Panc1 (cell line): Measurements from ENCODE around the gene DYNLL1. TPM values are rescaled to one million over a fixed set of nuclear protein-coding genes. Genes with fewer than 3 reads are reported as not detected.
"Not testable (repeated sequence)": the region's sequence is repeated elsewhere in the genome, so short reads cannot be mapped to it uniquely, and the experiment has no call there.

Source experiments
- ATAC-seq: fragments of 200-7000 bp; cut with Tn5 transposase; 2 replicates; pipeline ENCODE4 v1.9.1; 2020; ENCODE audit warnings: mild to moderate bottlenecking, moderate library complexity
- BruUV-seq: library from RNA; stranded (reverse); fragments of 400-500 nt; replicated peaks from 2 replicates; lab custom pipeline; 2021; lab: Mats Ljungman, UMichigan
- CTCF ChIA-PET: fragments of 300-600 bp; sonication (Branson Sonifier 250); formaldehyde crosslinking; loops from one replicate; lab custom pipeline; 2022; ENCODE audit warnings: antibody characterized with exemption; lab: Charles Lee
- POLR2A ChIA-PET: fragments of 300-600 bp; sonication (Branson Sonifier 250); formaldehyde crosslinking; loops from one replicate; lab custom pipeline; 2022; ENCODE audit warnings: antibody characterized with exemption; lab: Charles Lee
- DNase-seq: peaks from one replicate; pipeline ENCODE4 v3.0.0-alpha.2; 2010; ENCODE audit warnings: low read depth, low spot score
- H3K27ac ChIP-seq: 2 replicates; pipeline ENCODE4 v1.5.1; 2011; ENCODE audit warnings: mild to moderate bottlenecking, low read length, inconsistent platforms
- H3K27me3 ChIP-seq: fragments of 200-500 bp; sonication (Bioruptor generic); 2 replicates; pipeline ENCODE4 v1.6.0; 2014; ENCODE audit warnings: low read length, inconsistent platforms; ENCODE audit not compliant: control insufficient read depth, insufficient read depth
- H3K36me3 ChIP-seq: fragments of 200-500 bp; sonication (Bioruptor generic); 2 replicates; pipeline ENCODE4 v1.5.1; 2014; ENCODE audit warnings: inconsistent platforms, mild to moderate bottlenecking, low read length, moderate library complexity; ENCODE audit not compliant: control insufficient read depth, insufficient read depth
- H3K4me1 ChIP-seq: 2 replicates; pipeline ENCODE4 v1.5.1; 2011; ENCODE audit warnings: inconsistent platforms, mild to moderate bottlenecking, low read length, moderate library complexity; ENCODE audit not compliant: control insufficient read depth, insufficient read depth
- H3K4me3 ChIP-seq, 2 experiments: 2 replicates each; pipeline ENCODE4 v1.5.1; 2011 to 2012; ENCODE audit warnings: low read depth in 2 of 2, low read length in 2 of 2, mild to moderate bottlenecking in 2 of 2, inconsistent platforms in 1 of 2, moderate library complexity in 1 of 2
- H3K9me3 ChIP-seq: fragments of 200-500 bp; sonication (Bioruptor generic); 2 replicates; pipeline ENCODE4 v1.5.1; 2014; ENCODE audit warnings: low read depth, mild to moderate bottlenecking, inconsistent platforms, low read length, moderate library complexity; ENCODE audit not compliant: control insufficient read depth, insufficient read depth
- POLR2AphosphoS5 ChIP-seq: IDR thresholded peaks from 2 replicates; pipeline ENCODE4 v1.6.1; 2012; ENCODE audit warnings: mild to moderate bottlenecking, low read depth, low read length, moderate library complexity
- SIN3A ChIP-seq: IDR thresholded peaks from 2 replicates; pipeline ENCODE4 v1.6.1; 2012; ENCODE audit warnings: low read depth, mild to moderate bottlenecking, low read length, moderate library complexity, borderline replicate concordance; ENCODE audit not compliant: insufficient read depth
- TCF7L2 ChIP-seq: IDR thresholded peaks from 2 replicates; pipeline ENCODE4 v1.6.1; 2011; ENCODE audit warnings: mild to moderate bottlenecking, low read depth, low read length, inconsistent platforms
- in situ Hi-C: cut with HindIII; loops from 2 replicates; pipeline ENCODE4 v1.10.0; 2016; ENCODE audit warnings: low sequenced_read_pairs, low pct_unique_long_range_greater_than_20kb
- intact Hi-C: fragments of 100-400 bp; cut with micrococcal nuclease; formaldehyde crosslinking; loops from one replicate; pipeline ENCODE4 v1.10.0; 2022; ENCODE audit not compliant: unreplicated experiment
- total RNA-seq: library from RNA; stranded (reverse); gene quantifications from one replicate; pipeline ENCODE4 v1.2.1, GENCODE V29; 2021; ENCODE audit not compliant: unreplicated experiment
- TF ChIP-seq, protein P1 (sequence below), 2 experiments: IDR thresholded peaks; 2 replicates each; pipeline ENCODE4 v1.6.1; 2011 to 2012; ENCODE audit warnings: low read depth in 2 of 2, control low read depth in 1 of 2, low read length in 1 of 2, mild to moderate bottlenecking in 1 of 2, moderate library complexity in 1 of 2; ENCODE audit not compliant: insufficient read depth in 1 of 2
- TF ChIP-seq, protein P2 (sequence below): fragments of 450-650 bp; IDR thresholded peaks from 2 replicates; pipeline ENCODE4 v1.5.1; 2017; ENCODE audit warnings: mild to moderate bottlenecking

DYNLL1 gene
- total RNA-seq, 1 experiment from 2014 or later, result 482 TPM

DNA sequence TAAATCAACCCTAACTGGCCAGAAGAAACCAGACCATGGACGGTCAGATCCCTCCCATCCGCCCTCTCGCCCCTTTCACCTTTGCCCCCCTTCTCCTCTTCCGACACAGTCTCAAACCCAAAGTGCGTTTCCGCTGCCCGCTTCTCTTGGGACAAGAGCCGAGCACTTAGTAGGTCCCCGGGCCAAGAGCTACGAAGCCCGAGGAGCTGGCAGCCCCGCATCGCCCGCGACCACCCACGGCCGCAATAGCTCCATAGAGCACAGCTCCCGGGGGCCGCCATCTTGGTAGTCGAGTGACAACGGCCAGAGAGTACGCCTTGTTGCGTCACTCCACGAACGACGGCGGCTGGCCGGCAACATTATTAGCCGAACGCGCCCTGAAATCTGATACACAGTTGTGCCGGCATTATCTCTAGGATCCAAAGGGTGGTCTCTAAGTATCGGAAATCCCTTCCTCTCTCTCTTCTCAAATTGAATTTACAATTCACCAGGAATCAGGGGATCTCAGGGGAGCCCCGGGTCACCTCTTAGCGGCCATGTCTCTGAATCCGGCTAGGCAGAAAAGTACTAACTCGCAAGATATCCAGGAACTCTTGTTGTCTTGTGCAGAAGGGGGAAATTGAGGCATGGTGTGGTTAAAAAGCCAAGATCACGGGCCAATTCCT, 33.1 kb downstream of the DYNLL1 start, which contains the start of gene COQ5:
Gene COQ5 (minus strand): TSS at position 298 of the 665 bp plus-strand sequence. CDS start 17 bp downstream, at position 281.
- intact Hi-C loops, result no loop called here
- H3K4me3 ChIP-seq, result peak within 1 kb of the TSS; percentile 63 to 77
- TF ChIP-seq, protein P1, sequence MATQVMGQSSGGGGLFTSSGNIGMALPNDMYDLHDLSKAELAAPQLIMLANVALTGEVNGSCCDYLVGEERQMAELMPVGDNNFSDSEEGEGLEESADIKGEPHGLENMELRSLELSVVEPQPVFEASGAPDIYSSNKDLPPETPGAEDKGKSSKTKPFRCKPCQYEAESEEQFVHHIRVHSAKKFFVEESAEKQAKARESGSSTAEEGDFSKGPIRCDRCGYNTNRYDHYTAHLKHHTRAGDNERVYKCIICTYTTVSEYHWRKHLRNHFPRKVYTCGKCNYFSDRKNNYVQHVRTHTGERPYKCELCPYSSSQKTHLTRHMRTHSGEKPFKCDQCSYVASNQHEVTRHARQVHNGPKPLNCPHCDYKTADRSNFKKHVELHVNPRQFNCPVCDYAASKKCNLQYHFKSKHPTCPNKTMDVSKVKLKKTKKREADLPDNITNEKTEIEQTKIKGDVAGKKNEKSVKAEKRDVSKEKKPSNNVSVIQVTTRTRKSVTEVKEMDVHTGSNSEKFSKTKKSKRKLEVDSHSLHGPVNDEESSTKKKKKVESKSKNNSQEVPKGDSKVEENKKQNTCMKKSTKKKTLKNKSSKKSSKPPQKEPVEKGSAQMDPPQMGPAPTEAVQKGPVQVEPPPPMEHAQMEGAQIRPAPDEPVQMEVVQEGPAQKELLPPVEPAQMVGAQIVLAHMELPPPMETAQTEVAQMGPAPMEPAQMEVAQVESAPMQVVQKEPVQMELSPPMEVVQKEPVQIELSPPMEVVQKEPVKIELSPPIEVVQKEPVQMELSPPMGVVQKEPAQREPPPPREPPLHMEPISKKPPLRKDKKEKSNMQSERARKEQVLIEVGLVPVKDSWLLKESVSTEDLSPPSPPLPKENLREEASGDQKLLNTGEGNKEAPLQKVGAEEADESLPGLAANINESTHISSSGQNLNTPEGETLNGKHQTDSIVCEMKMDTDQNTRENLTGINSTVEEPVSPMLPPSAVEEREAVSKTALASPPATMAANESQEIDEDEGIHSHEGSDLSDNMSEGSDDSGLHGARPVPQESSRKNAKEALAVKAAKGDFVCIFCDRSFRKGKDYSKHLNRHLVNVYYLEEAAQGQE (IDR thresholded peaks at IDR 0.05; ENCODE audit: insufficient read depth in 1 of 2, low read depth in 2 of 2, low read length in 1 of 2), result no peak
- TF ChIP-seq TCF7L2 (no peak), POLR2AphosphoS5 (peak; percentile 90), SIN3A (peak; percentile 87; the same call in 1 of the 2 replicates)
- TF ChIP-seq, protein P2, sequence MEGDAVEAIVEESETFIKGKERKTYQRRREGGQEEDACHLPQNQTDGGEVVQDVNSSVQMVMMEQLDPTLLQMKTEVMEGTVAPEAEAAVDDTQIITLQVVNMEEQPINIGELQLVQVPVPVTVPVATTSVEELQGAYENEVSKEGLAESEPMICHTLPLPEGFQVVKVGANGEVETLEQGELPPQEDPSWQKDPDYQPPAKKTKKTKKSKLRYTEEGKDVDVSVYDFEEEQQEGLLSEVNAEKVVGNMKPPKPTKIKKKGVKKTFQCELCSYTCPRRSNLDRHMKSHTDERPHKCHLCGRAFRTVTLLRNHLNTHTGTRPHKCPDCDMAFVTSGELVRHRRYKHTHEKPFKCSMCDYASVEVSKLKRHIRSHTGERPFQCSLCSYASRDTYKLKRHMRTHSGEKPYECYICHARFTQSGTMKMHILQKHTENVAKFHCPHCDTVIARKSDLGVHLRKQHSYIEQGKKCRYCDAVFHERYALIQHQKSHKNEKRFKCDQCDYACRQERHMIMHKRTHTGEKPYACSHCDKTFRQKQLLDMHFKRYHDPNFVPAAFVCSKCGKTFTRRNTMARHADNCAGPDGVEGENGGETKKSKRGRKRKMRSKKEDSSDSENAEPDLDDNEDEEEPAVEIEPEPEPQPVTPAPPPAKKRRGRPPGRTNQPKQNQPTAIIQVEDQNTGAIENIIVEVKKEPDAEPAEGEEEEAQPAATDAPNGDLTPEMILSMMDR, result no peak
- DNase-seq (no peak), ATAC-seq (peak; percentile 91)
- H3K27me3 ChIP-seq, result no peaks in the 10 kb centered on the region
- in situ Hi-C loops, result no loop called here
- H3K36me3 ChIP-seq, result no peaks in the 10 kb centered on the region
- H3K27ac ChIP-seq, result peak within 1 kb of the TSS; percentile 96
- no peaks in the 10 kb centered on the region for H3K9me3 ChIP-seq
- peaks cover 8% of the 10 kb centered on the region for H3K4me1 ChIP-seq
- no TSS peak for BruUV-seq
- ChIA-PET CTCF (no interaction called here), POLR2A (interaction anchor here (0.6 to 1.2 kb wide), 4 partner anchors 34 to 362 kb away, joined by 4 to 19 read pairs (median 6); no protein-coding TSS in a partner anchor)

DNA sequence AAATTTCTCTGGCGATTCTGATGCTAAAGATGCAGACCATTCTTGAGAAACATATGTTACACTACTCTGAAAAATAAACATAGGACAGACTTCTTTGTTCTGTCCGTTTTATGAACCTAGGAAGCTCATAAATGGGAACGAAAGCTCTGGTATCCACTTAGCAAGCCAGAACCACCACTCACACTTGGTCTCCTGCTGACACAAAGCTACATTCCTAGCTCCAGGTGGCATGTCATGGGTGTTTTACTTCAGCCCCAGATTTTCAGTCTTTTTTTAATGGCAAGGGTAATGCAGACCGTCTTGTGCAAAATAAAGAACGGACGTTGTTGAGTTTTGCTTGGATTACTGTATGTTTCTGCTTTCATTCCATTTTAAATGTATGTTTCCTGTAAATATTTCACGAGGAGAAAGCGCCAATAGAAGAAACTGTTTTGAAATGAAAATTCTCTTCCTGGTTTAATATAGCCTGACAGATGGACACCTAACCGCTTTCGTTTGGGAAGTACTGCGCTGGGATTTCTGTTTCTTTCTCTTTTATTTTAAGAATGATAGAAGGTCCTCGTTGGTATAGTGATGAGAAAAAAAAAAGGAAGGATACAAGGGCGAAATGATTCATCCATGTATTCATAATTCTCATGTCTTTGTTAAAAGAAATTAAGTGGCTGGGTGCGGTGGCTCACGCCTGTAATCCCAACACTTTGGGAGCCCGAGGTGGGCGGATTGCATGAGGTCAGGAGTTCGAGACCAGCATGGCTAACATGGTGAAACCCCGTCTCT, 33.9 kb downstream of the DYNLL1 start:
- intact Hi-C loops (no loop called here), in situ Hi-C loops (no loop called here)
- no TSS peak for BruUV-seq
- DNase-seq, result no peak
- no peak for TF ChIP-seq SIN3A
- TF ChIP-seq, protein P1 (IDR thresholded peaks at IDR 0.05; ENCODE audit: insufficient read depth in 1 of 2, low read depth in 2 of 2, low read length in 1 of 2), result no peak
- no peak for TF ChIP-seq POLR2AphosphoS5
- TF ChIP-seq TCF7L2, result no peak
- TF ChIP-seq, protein P2, result no peak
- Histone ChIP-seq H3K4me1 (peaks cover 8% of the 10 kb centered on the region), H3K27ac (peak overlapping the region; percentile 96), H3K27me3 (no peaks in the 10 kb centered on the region), H3K4me3 (peak overlapping the region; percentile 63 to 77), H3K36me3 (no peaks in the 10 kb centered on the region), H3K9me3 (no peaks in the 10 kb centered on the region)
- ChIA-PET POLR2A (interaction anchor here (0.6 to 1.2 kb wide), 2 partner anchors 67 to 225 kb away, joined by 3 to 5 read pairs; no protein-coding TSS in a partner anchor), CTCF (no interaction called here)
- peak; percentile 47 for ATAC-seq

DNA sequence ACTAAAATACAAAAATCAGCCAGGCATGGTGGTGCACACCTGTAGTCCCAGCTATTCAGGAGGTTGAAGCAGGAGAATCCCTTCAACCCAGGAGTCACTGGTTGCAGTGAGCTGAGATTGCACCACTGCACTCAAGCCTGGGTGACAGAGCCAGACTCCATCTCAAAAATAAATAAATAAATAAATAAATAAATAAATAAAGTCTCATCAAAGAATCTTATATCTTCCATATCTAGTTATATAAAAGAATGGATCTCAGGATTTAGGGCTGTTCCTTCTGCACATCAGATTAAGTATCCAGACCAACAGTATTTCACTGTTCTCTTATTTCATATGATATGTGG, 34.5 kb downstream of the DYNLL1 start:
- POLR2A ChIA-PET, result interaction anchor here (0.6 kb wide), 1 partner anchor 226 kb away, joined by 3 read pairs; no protein-coding TSS in a partner anchor
- Histone ChIP-seq H3K4me3 (peak overlapping the region in 1 of 2 experiments; percentile 63; a peak in 2 of 4 replicates), H3K27ac (peak overlapping the region; percentile 96)
- BruUV-seq, H3K27me3 ChIP-seq, in situ Hi-C loops, H3K4me1 ChIP-seq, H3K9me3 ChIP-seq, DNase-seq, intact Hi-C loops, H3K36me3 ChIP-seq, ATAC-seq, CTCF ChIA-PET: not testable (repeated sequence)
